ENCODE results near the gene SYPL1. TPM values are rescaled to one million over a fixed set of nuclear protein-coding genes. Genes with fewer than 3 reads are reported as not detected.

Gene SYPL1
- total RNA-seq, 1 donor from 2014 or later, result 48.8 TPM

GRCh38 chr7:106142136-106142535 is 30.0 kb upstream of the SYPL1 start:
- Histone ChIP-seq H3K79me2 (ENCODE audit: low read depth) (no peaks in the 10 kb centered on the region), H3K4me1 (no peaks in the 10 kb centered on the region), H3K9me3 (ENCODE audit: low read depth) (no peaks in the 10 kb centered on the region), H3F3A (ENCODE audit: low read depth) (no peaks in the 10 kb centered on the region), H3K27me3 (no peaks in the 10 kb centered on the region), H3K36me3 (no peaks in the 10 kb centered on the region), H4K20me1 (ENCODE audit: low read depth) (no peaks in the 10 kb centered on the region), H2AFZ (replicated peaks) (no peak overlapping the region), H3K9ac (no peak overlapping the region), H3K4me2 (no peak overlapping the region), H3K27ac (no peak overlapping the region), H3K4me3 (no peak overlapping the region)
- Mint-ChIP-seq H3K27ac (no peak overlapping the region), H3K9me3 (peaks cover 7% of the 10 kb centered on the region), H3K27me3 (ENCODE audit: insufficient read depth, low read depth) (peaks cover 3% of the 10 kb centered on the region), H3K4me3 (no peak overlapping the region), H3K4me1 (peaks cover 36% of the 10 kb centered on the region), H3K36me3 (no peaks in the 10 kb centered on the region)
- TF ChIP-seq EZH2phosphoT487 (IDR thresholded peaks at IDR 0.05) (no peak), EZH2 (IDR thresholded peaks at IDR 0.05) (no peak)
- TF ChIP-seq, protein P1, sequence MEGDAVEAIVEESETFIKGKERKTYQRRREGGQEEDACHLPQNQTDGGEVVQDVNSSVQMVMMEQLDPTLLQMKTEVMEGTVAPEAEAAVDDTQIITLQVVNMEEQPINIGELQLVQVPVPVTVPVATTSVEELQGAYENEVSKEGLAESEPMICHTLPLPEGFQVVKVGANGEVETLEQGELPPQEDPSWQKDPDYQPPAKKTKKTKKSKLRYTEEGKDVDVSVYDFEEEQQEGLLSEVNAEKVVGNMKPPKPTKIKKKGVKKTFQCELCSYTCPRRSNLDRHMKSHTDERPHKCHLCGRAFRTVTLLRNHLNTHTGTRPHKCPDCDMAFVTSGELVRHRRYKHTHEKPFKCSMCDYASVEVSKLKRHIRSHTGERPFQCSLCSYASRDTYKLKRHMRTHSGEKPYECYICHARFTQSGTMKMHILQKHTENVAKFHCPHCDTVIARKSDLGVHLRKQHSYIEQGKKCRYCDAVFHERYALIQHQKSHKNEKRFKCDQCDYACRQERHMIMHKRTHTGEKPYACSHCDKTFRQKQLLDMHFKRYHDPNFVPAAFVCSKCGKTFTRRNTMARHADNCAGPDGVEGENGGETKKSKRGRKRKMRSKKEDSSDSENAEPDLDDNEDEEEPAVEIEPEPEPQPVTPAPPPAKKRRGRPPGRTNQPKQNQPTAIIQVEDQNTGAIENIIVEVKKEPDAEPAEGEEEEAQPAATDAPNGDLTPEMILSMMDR (IDR thresholded peaks at IDR 0.05), result no peak
- DNase-seq (ENCODE audit: low spot score), result no peak

DNA sequence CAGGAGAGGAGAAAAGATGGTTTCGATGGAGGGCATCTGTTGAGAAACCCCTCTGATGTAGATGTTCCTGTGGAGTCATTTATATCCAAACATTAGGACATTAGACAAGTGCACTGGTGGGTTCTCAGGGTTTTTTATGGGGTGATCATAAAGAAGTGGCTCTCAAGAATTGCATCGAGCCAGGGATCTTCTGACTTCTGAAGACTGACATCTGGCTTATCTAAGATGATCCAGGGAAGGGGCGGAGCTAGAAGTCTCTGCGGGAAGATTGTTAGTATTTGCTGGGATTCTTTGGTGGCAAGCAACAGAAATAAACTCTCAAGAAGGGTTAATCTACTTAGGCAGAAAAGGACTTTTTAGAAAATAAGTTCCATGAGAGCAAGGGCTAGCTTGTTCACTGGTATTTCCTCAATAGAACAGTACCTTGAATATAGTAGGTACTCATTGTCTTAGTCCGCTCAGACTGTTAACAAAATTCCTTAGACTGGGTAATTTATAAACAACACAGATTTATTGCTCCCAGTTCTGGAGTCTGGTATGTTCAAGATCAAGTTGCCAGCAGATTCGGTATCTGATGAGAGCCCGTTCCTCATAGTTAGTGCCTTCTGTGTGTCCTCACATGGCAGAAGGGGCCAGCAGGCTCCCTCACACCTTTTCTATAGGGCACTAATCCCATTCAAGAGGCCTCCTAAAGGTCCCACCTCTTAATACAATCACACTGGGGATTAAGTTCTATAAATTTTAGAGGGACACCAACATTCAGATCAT is 28.5 kb upstream of the SYPL1 start:
- Histone ChIP-seq H3K9me3 (ENCODE audit: low read depth) (no peaks in the 10 kb centered on the region), H3K27me3 (no peaks in the 10 kb centered on the region), H3K9ac (no peak overlapping the region), H3K27ac (no peak overlapping the region), H3K4me3 (no peak overlapping the region), H3F3A (ENCODE audit: low read depth) (no peaks in the 10 kb centered on the region), H3K79me2 (ENCODE audit: low read depth) (no peaks in the 10 kb centered on the region), H4K20me1 (ENCODE audit: low read depth) (no peaks in the 10 kb centered on the region), H2AFZ (replicated peaks) (no peak overlapping the region), H3K4me1 (no peaks in the 10 kb centered on the region), H3K4me2 (no peak overlapping the region), H3K36me3 (no peaks in the 10 kb centered on the region)
- H3K27me3 Mint-ChIP-seq (ENCODE audit: insufficient read depth, low read depth), result peaks cover 3% of the 10 kb centered on the region
- H3K4me1 Mint-ChIP-seq, result peaks cover 36% of the 10 kb centered on the region
- H3K9me3 Mint-ChIP-seq, result peaks cover 7% of the 10 kb centered on the region
- DNase-seq (ENCODE audit: low spot score), result no peak
- H3K4me3 Mint-ChIP-seq, result no peak overlapping the region
- no peaks in the 10 kb centered on the region for H3K36me3 Mint-ChIP-seq
- TF ChIP-seq, protein P1 (IDR thresholded peaks at IDR 0.05), result no peak
- no peak for TF ChIP-seq EZH2 (IDR thresholded peaks at IDR 0.05)
- no peak for TF ChIP-seq EZH2phosphoT487 (IDR thresholded peaks at IDR 0.05)
- no peak overlapping the region for H3K27ac Mint-ChIP-seq

GRCh38 chr7:106139265-106140251 is 27.4 kb upstream of the SYPL1 start:
- no peaks in the 10 kb centered on the region for H4K20me1 ChIP-seq (ENCODE audit: low read depth)
- Mint-ChIP-seq H3K9me3 (peaks cover 7% of the 10 kb centered on the region), H3K4me1 (peaks cover 33% of the 10 kb centered on the region), H3K4me3 (no peak overlapping the region), H3K27me3 (ENCODE audit: insufficient read depth, low read depth) (peaks cover 5% of the 10 kb centered on the region), H3K36me3 (no peaks in the 10 kb centered on the region), H3K27ac (no peak overlapping the region)
- H3K27me3 ChIP-seq, result no peaks in the 10 kb centered on the region
- H3K36me3 ChIP-seq, result no peaks in the 10 kb centered on the region
- H3K4me3 ChIP-seq, result no peak overlapping the region
- no peak for DNase-seq (ENCODE audit: low spot score)
- no peaks in the 10 kb centered on the region for H3K4me1 ChIP-seq
- H3K27ac ChIP-seq, result no peak overlapping the region
- no peak overlapping the region for H3K4me2 ChIP-seq
- TF ChIP-seq, protein P1 (IDR thresholded peaks at IDR 0.05), result no peak
- TF ChIP-seq EZH2 (IDR thresholded peaks at IDR 0.05) (no peak), EZH2phosphoT487 (IDR thresholded peaks at IDR 0.05) (no peak)
- no peaks in the 10 kb centered on the region for H3F3A ChIP-seq (ENCODE audit: low read depth)
- no peak overlapping the region for H3K9ac ChIP-seq
- H2AFZ ChIP-seq (replicated peaks), result no peak overlapping the region
- H3K79me2 ChIP-seq (ENCODE audit: low read depth), result no peaks in the 10 kb centered on the region
- H3K9me3 ChIP-seq (ENCODE audit: low read depth), result no peaks in the 10 kb centered on the region
